Stimulated activated CD8-positive, alpha-beta memory T cell treated with anti-CD3 and anti-CD28 coated beads, Interleukin-2, amount 100 ng/mL, for 1 hour (primary cell): ENCODE data around the gene SEC63.
"Not testable (repeated sequence)": the region's sequence is repeated elsewhere in the genome, so short reads cannot be mapped to it uniquely, and the experiment has no call there.

ENCODE experiments used
- DNase-seq, 2 donors: peaks; one replicate each; pipeline ENCODE4 v3.0.0-alpha.2; 2020; ENCODE audit warnings: low read depth in 2 of 2

Gene SEC63

GRCh38 chr6:107862383-107862782 is 95.6 kb downstream of the SEC63 start:
- no peak for DNase-seq

- DNase-seq = not testable (repeated sequence)
Measured at GRCh38 chr6:107860963-107861362, 97.0 kb downstream of the SEC63 start.

- DNase-seq = not testable (repeated sequence)
Measured at GRCh38 chr6:107860144-107860543, 97.9 kb downstream of the SEC63 start.

GRCh38 chr6:107853230-107853629 is 104.8 kb downstream of the SEC63 start:
- DNase-seq = no peak

- no peak for DNase-seq
Measured at GRCh38 chr6:107849325-107849724, 108.7 kb downstream of the SEC63 start.

GRCh38 chr6:107847844-107848802 is 109.9 kb downstream of the SEC63 start:
- peak; percentile 66 for DNase-seq

- no peak for DNase-seq
Measured at GRCh38 chr6:107846262-107846795, 111.7 kb downstream of the SEC63 start.

- DNase-seq = no peak
Measured at GRCh38 chr6:107845777-107846176, 112.2 kb downstream of the SEC63 start.

- DNase-seq = no peak
Measured at GRCh38 chr6:107843400-107843799, 114.6 kb downstream of the SEC63 start.

GRCh38 chr6:107841275-107841670 is 116.7 kb downstream of the SEC63 start:
- DNase-seq = no peak

- DNase-seq = no peak
Measured at GRCh38 chr6:107840636-107841274, 117.3 kb downstream of the SEC63 start.

GRCh38 chr6:107833136-107833535 is 124.9 kb downstream of the SEC63 start:
- DNase-seq = no peak

GRCh38 chr6:107832151-107833056 is 125.6 kb downstream of the SEC63 start:
- no peak for DNase-seq

- no peak for DNase-seq
Measured at GRCh38 chr6:107830060-107830459, 127.9 kb downstream of the SEC63 start.

GRCh38 chr6:107827541-107827940 is 130.5 kb downstream of the SEC63 start:
- no peak for DNase-seq

- DNase-seq = peak in 1 of 2 donors; percentile 28
Measured at GRCh38 chr6:107823047-107823557, 134.9 kb downstream of the SEC63 start.

GRCh38 chr6:107822176-107823046 is 135.6 kb downstream of the SEC63 start:
- no peak for DNase-seq

- no peak for DNase-seq
Measured at GRCh38 chr6:107821591-107821990, 136.4 kb downstream of the SEC63 start.

GRCh38 chr6:107820338-107821261 is 137.4 kb downstream of the SEC63 start:
- no peak for DNase-seq
